ENCODE measurements around the gene EPB41L3. TPM values are rescaled to one million over a fixed set of nuclear protein-coding genes. Genes with fewer than 3 reads are reported as not detected.

Gene EPB41L3
- total RNA-seq (2021; ENCODE audit: unreplicated experiment) (0.34 TPM), Bru-seq, nascent RNA (percentile 0 among the genes with signal in this experiment), BruChase-seq, experiment 1, labeled RNA remaining after a 6-hour chase (percentile 0 among the genes with signal in this experiment), BruChase-seq, experiment 2, labeled RNA remaining after a 2-hour chase (percentile 4 among the genes with signal in this experiment)
- polyA plus RNA-seq (2012), result not detected in 2 replicates
- long read RNA-seq, result 0 reads

DNA sequence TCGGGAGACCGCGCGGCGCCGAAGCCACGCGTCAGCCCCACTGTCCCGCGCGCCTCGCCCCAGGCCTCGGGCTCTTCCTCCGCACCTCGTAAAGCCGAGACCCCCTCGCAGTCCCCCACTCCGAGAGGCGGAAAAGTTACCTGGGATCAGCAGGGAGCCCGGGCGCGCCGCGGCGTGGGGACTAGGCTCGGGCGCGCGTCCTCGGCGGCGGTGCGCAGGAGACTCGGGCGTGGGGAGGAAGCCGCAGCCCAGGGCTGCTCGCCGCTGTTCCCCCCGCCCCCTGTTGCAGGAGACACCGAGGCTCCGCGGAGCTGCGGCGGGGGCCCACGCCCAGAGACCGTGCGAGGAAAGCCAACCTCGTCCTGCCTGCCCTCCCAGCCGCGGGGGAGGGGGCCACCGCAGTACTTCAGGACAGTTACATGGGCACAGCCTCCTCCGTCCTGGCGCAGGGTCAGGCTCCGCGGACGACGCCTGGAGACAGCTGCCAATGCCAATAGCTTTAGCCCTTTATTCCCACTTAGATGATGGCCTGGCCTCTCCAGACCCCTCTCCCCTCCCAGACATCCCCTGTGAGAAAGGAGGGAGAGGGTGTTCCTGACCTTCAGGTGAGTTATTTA lies at the start of gene EPB41L3:
Gene EPB41L3, minus strand, starts transcription at position 225 of the 617 bp plus-strand sequence. CDS start 54,814 bp downstream, outside the sequence.
- H3K4me3 ChIP-seq (replicated peaks in 1 of 2; ENCODE audit: low read depth in 1 of 2, low read length in 2 of 2), result no peak within 1 kb of the TSS
- no TSS peak for BruUV-seq (replicated peaks)
- intact Hi-C loops (cut with micrococcal nuclease), result no loop called here

DNA sequence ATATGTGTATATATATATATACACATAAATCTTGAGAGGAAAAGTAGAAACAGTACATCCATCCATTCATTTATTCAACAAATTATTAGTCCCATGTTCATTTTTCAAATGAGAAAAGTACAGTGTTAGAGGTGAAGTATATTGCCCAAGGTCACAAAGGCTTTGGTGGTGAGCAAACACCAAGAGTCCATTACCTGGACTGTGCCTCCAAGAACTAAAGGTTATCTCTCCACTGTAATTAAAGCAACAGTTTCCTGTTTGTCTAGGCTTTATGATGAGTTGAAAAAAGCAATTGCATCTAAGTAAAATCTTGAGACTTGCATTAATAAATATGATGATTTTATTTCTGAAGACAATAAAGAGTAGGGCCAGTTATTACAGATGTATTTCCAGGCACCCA lies 44.7 kb upstream of the EPB41L3 start:
- BruUV-seq (replicated peaks), result no TSS peak
- DNase-seq (ENCODE audit: low read depth, low spot score) (no peak), ATAC-seq (no peak)
- H3K9me2 ChIP-seq (ENCODE audit: insufficient read depth), result no peaks in the 10 kb centered on the region
- peaks cover 14 to 15% of the 10 kb centered on the region in 2 experiments; a peak in 2 of 4 replicates for H3K9me3 ChIP-seq (ENCODE audit: control insufficient read depth in 1 of 2, insufficient read depth in 1 of 2, low read depth in 1 of 2, low read length in 2 of 2)
- H3K9ac ChIP-seq (ENCODE audit: low read length), result no peak overlapping the region
- no peak overlapping the region for H2AFZ ChIP-seq (ENCODE audit: low read depth, low read length, poor library complexity, severe bottlenecking)
- CTCF ChIA-PET, result no interaction called here
- no peaks in the 10 kb centered on the region for H3K27me3 ChIP-seq (ENCODE audit: insufficient read depth, low read length)
- RAD21 ChIA-PET (ENCODE audit: low non-redundant PET in 1 of 2, low total read pairs in 2 of 2, uncharacterized antibody in 2 of 2, unreplicated experiment in 2 of 2), result no interaction called here
- POLR2A ChIA-PET, result no interaction called here
- H3K4me2 ChIP-seq (ENCODE audit: low read length), result no peak overlapping the region
- H3K36me3 ChIP-seq (ENCODE audit: control insufficient read depth in 1 of 2, insufficient read depth in 2 of 2, low read length in 2 of 2), result no peaks in the 10 kb centered on the region
- H3K4me1 ChIP-seq (ENCODE audit: control insufficient read depth in 1 of 2, insufficient read depth in 2 of 2, low read length in 2 of 2), result no peaks in the 10 kb centered on the region
- no peak overlapping the region for H3K4me3 ChIP-seq (replicated peaks in 1 of 2; ENCODE audit: low read depth in 1 of 2, low read length in 2 of 2)
- H4K20me1 ChIP-seq (ENCODE audit: insufficient read depth), result no peaks in the 10 kb centered on the region
- no peak overlapping the region for H3K27ac ChIP-seq (ENCODE audit: low read depth, low read length)
- intact Hi-C loops (cut with micrococcal nuclease), result no loop called here
- H3K79me2 ChIP-seq (ENCODE audit: insufficient read depth, low read length), result no peaks in the 10 kb centered on the region
- TF ChIP-seq SP1 (IDR thresholded peaks at IDR 0.05; ENCODE audit: low read depth), result no peak
- no peak for TF ChIP-seq ELF1 (IDR thresholded peaks at IDR 0.05; ENCODE audit: borderline replicate concordance, low read depth)
- TF ChIP-seq ATF3 (IDR thresholded peaks at IDR 0.05), result no peak
- no peak for TF ChIP-seq CTCF (IDR thresholded peaks at IDR 0.05 in 2 of 3, conservative IDR thresholded peaks at IDR 0.05 in 1 of 3; ENCODE audit: borderline replicate concordance in 1 of 3, insufficient read depth in 1 of 3, low read depth in 2 of 3, low read length in 2 of 3)
- TF ChIP-seq, protein P1, sequence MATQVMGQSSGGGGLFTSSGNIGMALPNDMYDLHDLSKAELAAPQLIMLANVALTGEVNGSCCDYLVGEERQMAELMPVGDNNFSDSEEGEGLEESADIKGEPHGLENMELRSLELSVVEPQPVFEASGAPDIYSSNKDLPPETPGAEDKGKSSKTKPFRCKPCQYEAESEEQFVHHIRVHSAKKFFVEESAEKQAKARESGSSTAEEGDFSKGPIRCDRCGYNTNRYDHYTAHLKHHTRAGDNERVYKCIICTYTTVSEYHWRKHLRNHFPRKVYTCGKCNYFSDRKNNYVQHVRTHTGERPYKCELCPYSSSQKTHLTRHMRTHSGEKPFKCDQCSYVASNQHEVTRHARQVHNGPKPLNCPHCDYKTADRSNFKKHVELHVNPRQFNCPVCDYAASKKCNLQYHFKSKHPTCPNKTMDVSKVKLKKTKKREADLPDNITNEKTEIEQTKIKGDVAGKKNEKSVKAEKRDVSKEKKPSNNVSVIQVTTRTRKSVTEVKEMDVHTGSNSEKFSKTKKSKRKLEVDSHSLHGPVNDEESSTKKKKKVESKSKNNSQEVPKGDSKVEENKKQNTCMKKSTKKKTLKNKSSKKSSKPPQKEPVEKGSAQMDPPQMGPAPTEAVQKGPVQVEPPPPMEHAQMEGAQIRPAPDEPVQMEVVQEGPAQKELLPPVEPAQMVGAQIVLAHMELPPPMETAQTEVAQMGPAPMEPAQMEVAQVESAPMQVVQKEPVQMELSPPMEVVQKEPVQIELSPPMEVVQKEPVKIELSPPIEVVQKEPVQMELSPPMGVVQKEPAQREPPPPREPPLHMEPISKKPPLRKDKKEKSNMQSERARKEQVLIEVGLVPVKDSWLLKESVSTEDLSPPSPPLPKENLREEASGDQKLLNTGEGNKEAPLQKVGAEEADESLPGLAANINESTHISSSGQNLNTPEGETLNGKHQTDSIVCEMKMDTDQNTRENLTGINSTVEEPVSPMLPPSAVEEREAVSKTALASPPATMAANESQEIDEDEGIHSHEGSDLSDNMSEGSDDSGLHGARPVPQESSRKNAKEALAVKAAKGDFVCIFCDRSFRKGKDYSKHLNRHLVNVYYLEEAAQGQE (IDR thresholded peaks at IDR 0.05; ENCODE audit: low read depth), result no peak
- TF ChIP-seq POLR2AphosphoS5 (IDR thresholded peaks at IDR 0.05; ENCODE audit: low read depth, low read length), result no peak
- no peak for TF ChIP-seq SIN3A (IDR thresholded peaks at IDR 0.05; ENCODE audit: low read depth)
- no peak for TF ChIP-seq EZH2 (IDR thresholded peaks at IDR 0.05)
- no peak for TF ChIP-seq SRF (IDR thresholded peaks at IDR 0.05; ENCODE audit: low read depth)
- no peak for TF ChIP-seq EZH2phosphoT487 (IDR thresholded peaks at IDR 0.05; ENCODE audit: borderline replicate concordance)
- TF ChIP-seq, protein P2, sequence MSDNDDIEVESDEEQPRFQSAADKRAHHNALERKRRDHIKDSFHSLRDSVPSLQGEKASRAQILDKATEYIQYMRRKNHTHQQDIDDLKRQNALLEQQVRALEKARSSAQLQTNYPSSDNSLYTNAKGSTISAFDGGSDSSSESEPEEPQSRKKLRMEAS (IDR thresholded peaks at IDR 0.05), result no peak

More for the DNA sequence above, at the start of gene EPB41L3:
- H3K4me2 ChIP-seq (ENCODE audit: low read length), result no peak within 1 kb of the TSS
- TF ChIP-seq SIN3A (IDR thresholded peaks at IDR 0.05; ENCODE audit: low read depth) (no peak), SRF (IDR thresholded peaks at IDR 0.05; ENCODE audit: low read depth) (no peak), RAD21 (IDR thresholded peaks at IDR 0.05; ENCODE audit: low read depth) (no peak), EZH2phosphoT487 (IDR thresholded peaks at IDR 0.05; ENCODE audit: borderline replicate concordance) (no peak), CEBPB (IDR thresholded peaks at IDR 0.05; ENCODE audit: low read depth) (no peak), ELF1 (IDR thresholded peaks at IDR 0.05; ENCODE audit: borderline replicate concordance, low read depth) (no peak)
- no peaks in the 10 kb centered on the region for H4K20me1 ChIP-seq (ENCODE audit: insufficient read depth)
- ATAC-seq (no peak), DNase-seq (ENCODE audit: low read depth, low spot score) (no peak)
- H3K27ac ChIP-seq (ENCODE audit: low read depth, low read length), result no peak within 1 kb of the TSS
- POLR2A ChIA-PET, result no interaction called here
- H3K4me1 ChIP-seq (ENCODE audit: control insufficient read depth in 1 of 2, insufficient read depth in 2 of 2, low read length in 2 of 2), result no peaks in the 10 kb centered on the region
- H3K9me2 ChIP-seq (ENCODE audit: insufficient read depth), result no peaks in the 10 kb centered on the region
- no peaks in the 10 kb centered on the region for H3K36me3 ChIP-seq (ENCODE audit: control insufficient read depth in 1 of 2, insufficient read depth in 2 of 2, low read length in 2 of 2)
- peaks cover 7 to 10% of the 10 kb centered on the region in 2 experiments; a peak in 2 of 4 replicates for H3K9me3 ChIP-seq (ENCODE audit: control insufficient read depth in 1 of 2, insufficient read depth in 1 of 2, low read depth in 1 of 2, low read length in 2 of 2)
- RAD21 ChIA-PET (ENCODE audit: low non-redundant PET in 1 of 2, low total read pairs in 2 of 2, uncharacterized antibody in 2 of 2, unreplicated experiment in 2 of 2), result no interaction called here
- no peak within 1 kb of the TSS for H2AFZ ChIP-seq (ENCODE audit: low read depth, low read length, poor library complexity, severe bottlenecking)
- H3K27me3 ChIP-seq (ENCODE audit: insufficient read depth, low read length), result no peaks in the 10 kb centered on the region
- no peak within 1 kb of the TSS for H3K9ac ChIP-seq (ENCODE audit: low read length)
- no peaks in the 10 kb centered on the region for H3K79me2 ChIP-seq (ENCODE audit: insufficient read depth, low read length)
- CTCF ChIA-PET, result no interaction called here

Data from HCT116 (cell line).